ENCODE measurements around the gene LYRM9. TPM values are rescaled to one million over a fixed set of nuclear protein-coding genes. Genes with fewer than 3 reads are reported as not detected.
"Not testable (repeated sequence)": the region's sequence is repeated elsewhere in the genome, so short reads cannot be mapped to it uniquely, and the experiment has no call there.

Gene LYRM9
- total RNA-seq, 1 donor from 2014 or later: 8.3 TPM

DNA sequence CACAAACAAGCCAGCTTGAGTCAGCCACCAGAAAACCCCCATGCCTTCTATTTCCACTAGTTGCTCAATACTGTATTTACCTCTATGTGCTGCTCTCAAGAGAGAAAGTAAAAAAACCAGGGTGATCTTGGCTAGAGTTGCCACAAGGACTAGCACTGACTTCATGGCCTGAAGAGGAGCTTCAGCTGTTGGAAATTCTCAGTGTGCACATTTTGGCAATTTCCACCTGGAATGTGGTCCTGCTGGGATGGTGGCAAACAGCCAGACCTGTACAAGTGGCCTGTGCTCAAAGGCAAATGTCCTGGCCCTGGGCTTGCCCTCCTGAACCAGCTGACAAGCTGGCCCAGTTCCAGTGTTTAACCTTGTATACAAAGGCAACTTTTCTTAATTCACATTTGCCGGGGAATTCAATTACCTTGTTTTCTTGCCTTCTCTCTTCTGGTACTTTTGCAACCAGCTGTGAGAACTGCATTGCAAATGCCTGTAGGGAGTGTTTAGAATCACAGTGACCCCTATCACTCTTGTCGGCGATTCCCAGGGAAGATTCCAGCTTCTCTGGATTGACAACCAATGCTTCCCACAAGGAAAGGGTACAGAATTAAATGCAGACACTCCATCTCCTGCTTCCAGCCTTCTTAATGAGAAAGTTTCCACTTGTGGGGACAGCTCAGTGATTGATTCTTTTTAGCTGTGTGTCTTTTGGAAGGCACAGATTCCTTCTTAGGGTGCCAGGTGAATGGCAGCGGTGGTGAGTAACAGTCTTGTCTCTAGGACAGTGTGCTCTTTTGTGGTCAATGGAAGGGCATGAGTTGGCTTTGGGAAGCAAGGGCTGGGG is 53.4 kb downstream of the LYRM9 start:
- DNase-seq (ENCODE audit: low read depth): not testable (repeated sequence)

- not testable (repeated sequence) for DNase-seq (ENCODE audit: low read depth)
Observed at GRCh38 chr17:27838607-27839006, 54.6 kb downstream of the LYRM9 start.

- not testable (repeated sequence) for DNase-seq (ENCODE audit: low read depth)
Observed at GRCh38 chr17:27837769-27838168, 55.4 kb downstream of the LYRM9 start.

DNA sequence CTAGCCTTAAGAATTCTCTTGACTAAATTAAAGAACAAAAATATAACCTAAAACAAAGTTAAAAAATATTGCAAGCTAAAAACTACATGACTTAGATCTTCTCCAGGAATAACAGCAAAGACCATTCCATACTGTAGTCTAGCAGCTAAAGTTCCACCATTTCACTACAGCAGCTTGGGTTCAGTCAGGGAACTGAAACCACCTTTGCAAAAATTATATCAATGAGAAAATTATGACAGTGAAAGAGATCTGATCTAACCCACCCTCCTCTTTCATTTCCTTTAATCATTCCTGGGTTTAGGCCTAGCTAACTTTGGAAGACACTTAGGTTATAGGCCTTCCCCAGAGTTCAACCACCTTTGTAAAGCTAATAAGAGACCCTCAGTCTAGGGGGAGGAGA is 56.5 kb downstream of the LYRM9 start:
- no peak for DNase-seq (ENCODE audit: low read depth)

- no peak for DNase-seq (ENCODE audit: low read depth)
Observed at GRCh38 chr17:27834571-27834970, 58.6 kb downstream of the LYRM9 start.

GRCh38 chr17:27832831-27833230 is 60.3 kb downstream of the LYRM9 start:
- DNase-seq (ENCODE audit: low read depth): no peak

DNA sequence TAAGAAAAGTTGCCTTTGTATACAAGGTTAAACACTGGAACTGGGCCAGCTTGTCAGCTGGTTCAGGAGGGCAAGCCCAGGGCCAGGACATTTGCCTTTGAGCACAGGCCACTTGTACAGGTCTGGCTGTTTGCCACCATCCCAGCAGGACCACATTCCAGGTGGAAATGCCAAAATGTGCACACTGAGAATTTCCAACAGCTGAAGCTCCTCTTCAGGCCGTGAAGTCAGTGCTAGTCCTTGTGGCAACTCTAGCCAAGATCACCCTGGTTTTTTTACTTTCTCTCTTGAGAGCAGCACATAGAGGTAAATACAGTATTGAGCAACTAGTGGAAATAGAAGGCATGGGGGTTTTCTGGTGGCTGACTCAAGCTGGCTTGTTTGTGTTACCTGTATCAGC is 63.3 kb downstream of the LYRM9 start:
- DNase-seq (ENCODE audit: low read depth): peak; percentile 43

DNA sequence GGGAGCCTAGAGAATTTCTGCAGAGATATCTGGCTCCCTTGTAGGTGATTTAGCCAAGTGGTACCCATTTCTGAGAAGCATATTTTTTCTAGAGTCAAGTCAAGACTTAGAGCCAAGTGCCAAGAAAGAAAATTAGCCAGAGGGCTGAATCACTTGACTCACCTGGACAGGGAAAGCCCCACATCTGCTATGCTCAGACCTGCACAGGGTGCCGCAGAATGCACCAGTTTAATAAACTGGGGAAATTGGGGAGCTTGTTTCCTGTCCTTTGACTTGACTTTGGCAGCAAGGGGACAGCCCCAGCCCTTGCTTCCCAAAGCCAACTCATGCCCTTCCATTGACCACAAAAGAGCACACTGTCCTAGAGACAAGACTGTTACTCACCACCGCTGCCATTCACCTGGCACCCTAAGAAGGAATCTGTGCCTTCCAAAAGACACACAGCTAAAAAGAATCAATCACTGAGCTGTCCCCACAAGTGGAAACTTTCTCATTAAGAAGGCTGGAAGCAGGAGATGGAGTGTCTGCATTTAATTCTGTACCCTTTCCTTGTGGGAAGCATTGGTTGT is 63.9 kb downstream of the LYRM9 start:
- not testable (repeated sequence) for DNase-seq (ENCODE audit: low read depth)

Other genes starting within 250 kb of the LYRM9 start
- gene NOS2, start 92.8 kb downstream of the LYRM9 start, total RNA-seq: not detected in 2 replicates
- gene NLK, start 149.3 kb upstream of the LYRM9 start, total RNA-seq: 17.4 and 32.7 TPM in 2 replicates